A673 (cell line): ENCODE results near the gene RFX6.

Source experiments
- EZH2 ChIP-seq: fragments of 200-600 bp; sonication (generic); IDR thresholded peaks from 2 replicates; pipeline ENCODE4 v1.6.1; 2017; ENCODE audit warnings: borderline replicate concordance, low read depth, mild to moderate bottlenecking, mixed read lengths, antibody characterized with exemption, low read length; ENCODE audit not compliant: poor library complexity, severe bottlenecking
- TF ChIP-seq, protein P1 (sequence below): fragments of 300-800, 200-600 bp; sonication (generic); conservative IDR thresholded peaks from 2 replicates; pipeline ENCODE4 v1.5.1; 2017; ENCODE audit warnings: low read depth, mild to moderate bottlenecking, antibody characterized with exemption, low read length, moderate library complexity, mixed read lengths

- TF ChIP-seq, protein P1, sequence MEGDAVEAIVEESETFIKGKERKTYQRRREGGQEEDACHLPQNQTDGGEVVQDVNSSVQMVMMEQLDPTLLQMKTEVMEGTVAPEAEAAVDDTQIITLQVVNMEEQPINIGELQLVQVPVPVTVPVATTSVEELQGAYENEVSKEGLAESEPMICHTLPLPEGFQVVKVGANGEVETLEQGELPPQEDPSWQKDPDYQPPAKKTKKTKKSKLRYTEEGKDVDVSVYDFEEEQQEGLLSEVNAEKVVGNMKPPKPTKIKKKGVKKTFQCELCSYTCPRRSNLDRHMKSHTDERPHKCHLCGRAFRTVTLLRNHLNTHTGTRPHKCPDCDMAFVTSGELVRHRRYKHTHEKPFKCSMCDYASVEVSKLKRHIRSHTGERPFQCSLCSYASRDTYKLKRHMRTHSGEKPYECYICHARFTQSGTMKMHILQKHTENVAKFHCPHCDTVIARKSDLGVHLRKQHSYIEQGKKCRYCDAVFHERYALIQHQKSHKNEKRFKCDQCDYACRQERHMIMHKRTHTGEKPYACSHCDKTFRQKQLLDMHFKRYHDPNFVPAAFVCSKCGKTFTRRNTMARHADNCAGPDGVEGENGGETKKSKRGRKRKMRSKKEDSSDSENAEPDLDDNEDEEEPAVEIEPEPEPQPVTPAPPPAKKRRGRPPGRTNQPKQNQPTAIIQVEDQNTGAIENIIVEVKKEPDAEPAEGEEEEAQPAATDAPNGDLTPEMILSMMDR = no peak
- no peak for TF ChIP-seq EZH2
Measured at GRCh38 chr6:116888732-116889360, 11.8 kb downstream of the RFX6 start.
